Measurements from ENCODE around the gene EHMT1. TPM values are rescaled to one million over a fixed set of nuclear protein-coding genes. Genes with fewer than 3 reads are reported as not detected.

The EHMT1 gene
- total and polyA plus RNA-seq, 10 of the 15 experiments (the other 5 are each of a cell fraction or from before 2014, with no cell fraction given): 2.9 to 100 (median 48.1) TPM

GRCh38 chr9:137649553-137649952, 30.7 kb downstream of the EHMT1 start:
- no TSS peak for BruUV-seq (replicated peaks)
- no peak for DNase-seq (ENCODE audit: low read depth, low spot score)
- Histone ChIP-seq H3K36me3 (ENCODE audit: control insufficient read depth in 2 of 2, insufficient read depth in 2 of 2, low read length in 1 of 2) (peaks cover 8 to 21% of the 10 kb centered on the region in 2 experiments), H3K4me2 (ENCODE audit: control insufficient read depth, insufficient read depth) (0 out of 2 replicates have a peak overlapping the region, but pooled peaks have one; percentile 1), H3K27ac (ENCODE audit: control insufficient read depth, insufficient read depth) (no peak overlapping the region), H2AFZ (ENCODE audit: control insufficient read depth, low read depth, low read length) (no peak overlapping the region), H3K4me1 (ENCODE audit: control insufficient read depth, insufficient read depth, low read length) (peaks cover 9% of the 10 kb centered on the region), H3K79me2 (ENCODE audit: control insufficient read depth, insufficient read depth, low read length) (peaks cover 44% of the 10 kb centered on the region), H3K4me3 (no peak overlapping the region), H3K27me3 (replicated peaks in 1 of 2; ENCODE audit: control insufficient read depth in 2 of 2, insufficient read depth in 2 of 2, low read length in 1 of 2) (no peaks in the 10 kb centered on the region), H3K9ac (ENCODE audit: control insufficient read depth, insufficient read depth, low read length) (no peak overlapping the region), H3K9me3 (replicated peaks; ENCODE audit: control insufficient read depth, insufficient read depth, low read length) (no peaks in the 10 kb centered on the region; the same call in 2 of the 3 replicates), H4K20me1 (ENCODE audit: control insufficient read depth, insufficient read depth) (no peaks in the 10 kb centered on the region)
- 91% methylated on average over 9 of the region's 9 CpGs for WGBS (ENCODE audit: insufficient coverage, insufficient replicate concordance, low lambda C conversion rate, missing lambda C conversion rate)
- SMC1A ChIA-PET (ENCODE audit: uncharacterized antibody, unreplicated experiment): no interaction called here
- POLR2A ChIA-PET: interaction anchor here (0.6 kb wide), 2 partner anchors 12 to 15 kb away, joined by 3 read pairs; no protein-coding TSS in a partner anchor
- no peak for FAIRE-seq
- intact Hi-C loops (cut with micrococcal nuclease; ENCODE audit: unreplicated experiment) (no loop called here), in situ Hi-C loops (cut with MboI) (no loop called here)
- CTCF ChIA-PET: interaction anchor here (0.9 to 1.8 kb wide), 2 partner anchors 21 to 24 kb away, joined by 3 to 7 read pairs; no protein-coding TSS in a partner anchor
- no peak for ATAC-seq
- RAD21 ChIA-PET (ENCODE audit: unreplicated experiment): no interaction called here
- TF ChIP-seq EED (IDR thresholded peaks at IDR 0.05; ENCODE audit: low read depth) (no peak), TCF3 (IDR thresholded peaks at IDR 0.05; ENCODE audit: borderline replicate concordance, insufficient read depth, low read depth, low read length) (no peak), TBL1XR1 (IDR thresholded peaks at IDR 0.05; ENCODE audit: low read depth, low read length) (no peak), RELA (IDR thresholded peaks at IDR 0.05; ENCODE audit: borderline replicate concordance, partially characterized antibody) (no peak), EGR1 (IDR thresholded peaks at IDR 0.05; ENCODE audit: borderline replicate concordance in 1 of 2, low read depth in 2 of 2, low read length in 2 of 2) (no peak), CREM (IDR thresholded peaks at IDR 0.05; ENCODE audit: low read depth) (no peak), MAX (IDR thresholded peaks at IDR 0.05; ENCODE audit: low read depth, low read length) (no peak), RAD21 (IDR thresholded peaks at IDR 0.05; ENCODE audit: insufficient read depth, low read depth, low read length) (no peak), PRDM15 (CRISPR knock-in tag; IDR thresholded peaks at IDR 0.05) (no peak), HSF1 (IDR thresholded peaks at IDR 0.05; ENCODE audit: low read depth, low read length) (no peak), YBX1 (IDR thresholded peaks at IDR 0.05) (no peak), GABPA (IDR thresholded peaks at IDR 0.05; ENCODE audit: low read depth) (no peak), NR2C2 (IDR thresholded peaks at IDR 0.05; ENCODE audit: borderline replicate concordance, control insufficient read depth, insufficient read length, low read depth) (no peak), ESRRA (IDR thresholded peaks at IDR 0.05; ENCODE audit: low read length) (no peak), MLLT1 (IDR thresholded peaks at IDR 0.05) (no peak)

Data from GM12878 (cell line).